ENCODE data around the gene GNG13. TPM values are rescaled to one million over a fixed set of nuclear protein-coding genes. Genes with fewer than 3 reads are reported as not detected.

Gene GNG13
- total RNA-seq, 1 donor = not detected

DNA sequence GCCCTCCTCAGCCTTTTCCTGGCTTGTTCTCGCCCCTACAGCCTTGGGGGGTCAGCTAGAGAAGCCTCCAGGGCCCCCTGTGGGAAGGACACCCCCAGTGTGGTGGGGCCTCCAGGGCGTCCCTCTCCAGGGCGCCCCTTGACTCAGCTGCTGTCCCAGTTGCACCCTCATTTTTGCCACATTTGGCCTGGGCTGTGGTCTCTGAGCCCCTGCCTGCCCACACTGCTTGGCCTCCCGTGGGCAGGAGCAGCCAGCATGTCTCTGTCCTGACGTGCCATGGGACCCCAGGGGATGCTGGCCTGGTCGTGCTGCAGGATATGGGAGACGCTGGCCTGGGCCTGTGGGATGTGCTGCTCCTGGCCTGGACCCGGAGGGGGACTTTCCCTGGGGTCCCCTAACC is 7.1 kb downstream of the GNG13 start:
- TF ChIP-seq, protein P1, sequence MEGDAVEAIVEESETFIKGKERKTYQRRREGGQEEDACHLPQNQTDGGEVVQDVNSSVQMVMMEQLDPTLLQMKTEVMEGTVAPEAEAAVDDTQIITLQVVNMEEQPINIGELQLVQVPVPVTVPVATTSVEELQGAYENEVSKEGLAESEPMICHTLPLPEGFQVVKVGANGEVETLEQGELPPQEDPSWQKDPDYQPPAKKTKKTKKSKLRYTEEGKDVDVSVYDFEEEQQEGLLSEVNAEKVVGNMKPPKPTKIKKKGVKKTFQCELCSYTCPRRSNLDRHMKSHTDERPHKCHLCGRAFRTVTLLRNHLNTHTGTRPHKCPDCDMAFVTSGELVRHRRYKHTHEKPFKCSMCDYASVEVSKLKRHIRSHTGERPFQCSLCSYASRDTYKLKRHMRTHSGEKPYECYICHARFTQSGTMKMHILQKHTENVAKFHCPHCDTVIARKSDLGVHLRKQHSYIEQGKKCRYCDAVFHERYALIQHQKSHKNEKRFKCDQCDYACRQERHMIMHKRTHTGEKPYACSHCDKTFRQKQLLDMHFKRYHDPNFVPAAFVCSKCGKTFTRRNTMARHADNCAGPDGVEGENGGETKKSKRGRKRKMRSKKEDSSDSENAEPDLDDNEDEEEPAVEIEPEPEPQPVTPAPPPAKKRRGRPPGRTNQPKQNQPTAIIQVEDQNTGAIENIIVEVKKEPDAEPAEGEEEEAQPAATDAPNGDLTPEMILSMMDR (IDR thresholded peaks at IDR 0.05; ENCODE audit: insufficient read depth, low read depth, low read length) = no peak
- no peak for DNase-seq (ENCODE audit: low read depth)
- no peak overlapping the region for H3K4me3 ChIP-seq (ENCODE audit: low read depth, low read length)

DNA sequence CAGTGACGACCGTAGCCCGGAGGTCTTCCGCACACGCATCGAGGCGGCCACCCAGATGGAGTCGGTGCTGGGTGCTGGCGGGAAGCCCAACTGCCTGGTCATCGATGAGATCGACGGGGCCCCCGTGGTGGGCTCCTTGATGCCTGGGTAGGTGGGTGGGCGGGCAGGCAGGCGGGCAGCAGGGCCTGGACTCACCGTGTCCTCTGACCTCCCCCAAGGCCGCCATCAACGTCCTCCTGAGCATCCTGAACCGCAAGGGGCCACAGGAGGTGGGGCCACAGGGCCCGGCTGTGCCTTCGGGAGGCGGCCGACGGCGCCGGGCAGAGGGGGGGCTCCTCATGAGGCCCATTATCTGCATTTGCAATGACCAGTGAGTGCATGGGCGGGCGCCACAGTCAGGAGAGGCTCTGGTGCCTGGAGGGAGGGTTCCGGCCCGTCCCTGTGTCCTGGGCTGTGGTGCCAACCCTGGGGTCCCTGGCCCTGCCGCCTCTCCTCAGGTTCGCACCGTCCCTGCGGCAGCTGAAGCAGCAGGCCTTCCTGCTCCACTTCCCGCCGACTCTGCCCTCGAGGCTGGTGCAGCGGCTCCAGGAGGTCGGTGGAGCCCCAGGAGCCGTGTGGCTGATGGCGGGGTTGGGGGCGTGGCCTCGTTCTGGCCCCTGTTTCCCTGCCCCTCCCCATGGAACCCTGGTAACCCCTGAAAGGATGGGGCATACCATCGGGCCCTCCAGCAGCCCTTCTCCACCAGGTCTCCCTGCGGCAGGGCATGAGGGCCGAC is 8.1 kb downstream of the GNG13 start:
- H3K4me3 ChIP-seq (ENCODE audit: low read depth, low read length) = no peak overlapping the region
- TF ChIP-seq, protein P1 (IDR thresholded peaks at IDR 0.05; ENCODE audit: insufficient read depth, low read depth, low read length) = no peak
- no peak for DNase-seq (ENCODE audit: low read depth)

DNA sequence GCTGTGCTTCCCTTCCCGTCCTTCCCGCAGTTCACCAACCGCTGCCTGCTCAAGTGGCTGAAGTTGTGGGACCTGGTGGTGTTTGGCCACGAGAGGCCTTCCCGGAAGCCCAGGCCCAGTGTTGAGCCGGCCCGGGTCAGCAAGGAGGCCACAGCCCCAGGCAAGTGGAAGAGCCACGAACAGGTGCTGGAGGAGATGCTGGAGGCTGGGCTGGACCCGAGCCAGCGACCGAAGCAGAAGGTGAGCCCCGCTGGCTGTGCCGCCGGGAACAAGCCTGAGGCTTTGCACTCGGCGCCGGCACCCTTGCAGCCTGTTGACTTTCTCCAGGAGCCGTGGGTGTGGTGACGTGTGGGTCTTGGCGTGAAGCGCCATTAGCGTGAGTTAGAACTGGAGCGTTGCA is 9.4 kb downstream of the GNG13 start:
- TF ChIP-seq, protein P1 (IDR thresholded peaks at IDR 0.05; ENCODE audit: insufficient read depth, low read depth, low read length) = no peak
- no peak for DNase-seq (ENCODE audit: low read depth)
- H3K4me3 ChIP-seq (ENCODE audit: low read depth, low read length) = no peak overlapping the region

DNA sequence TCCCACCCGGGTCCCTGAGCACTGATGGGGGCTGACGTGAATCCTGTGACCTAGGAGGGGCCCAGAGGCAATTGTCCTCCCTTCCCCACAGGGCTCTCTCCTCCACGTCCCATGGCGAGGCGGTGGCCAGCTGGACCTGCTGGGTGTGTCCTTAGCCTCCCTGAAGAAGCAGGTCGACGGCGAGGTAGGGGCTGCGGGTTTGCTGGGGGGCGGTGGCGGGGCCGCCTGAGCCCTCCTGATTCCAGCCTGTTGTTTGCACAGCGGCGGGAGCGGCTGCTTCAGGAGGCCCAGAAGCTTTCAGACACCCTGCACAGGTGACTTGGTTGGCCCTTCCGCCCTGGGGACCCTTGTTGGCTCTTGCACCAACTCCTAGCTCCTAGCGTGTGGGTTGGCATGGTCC is 10.4 kb downstream of the GNG13 start:
- no peak overlapping the region for H3K4me3 ChIP-seq (ENCODE audit: low read depth, low read length)
- DNase-seq (ENCODE audit: low read depth) = no peak
- TF ChIP-seq, protein P1 (IDR thresholded peaks at IDR 0.05; ENCODE audit: insufficient read depth, low read depth, low read length) = no peak

DNA sequence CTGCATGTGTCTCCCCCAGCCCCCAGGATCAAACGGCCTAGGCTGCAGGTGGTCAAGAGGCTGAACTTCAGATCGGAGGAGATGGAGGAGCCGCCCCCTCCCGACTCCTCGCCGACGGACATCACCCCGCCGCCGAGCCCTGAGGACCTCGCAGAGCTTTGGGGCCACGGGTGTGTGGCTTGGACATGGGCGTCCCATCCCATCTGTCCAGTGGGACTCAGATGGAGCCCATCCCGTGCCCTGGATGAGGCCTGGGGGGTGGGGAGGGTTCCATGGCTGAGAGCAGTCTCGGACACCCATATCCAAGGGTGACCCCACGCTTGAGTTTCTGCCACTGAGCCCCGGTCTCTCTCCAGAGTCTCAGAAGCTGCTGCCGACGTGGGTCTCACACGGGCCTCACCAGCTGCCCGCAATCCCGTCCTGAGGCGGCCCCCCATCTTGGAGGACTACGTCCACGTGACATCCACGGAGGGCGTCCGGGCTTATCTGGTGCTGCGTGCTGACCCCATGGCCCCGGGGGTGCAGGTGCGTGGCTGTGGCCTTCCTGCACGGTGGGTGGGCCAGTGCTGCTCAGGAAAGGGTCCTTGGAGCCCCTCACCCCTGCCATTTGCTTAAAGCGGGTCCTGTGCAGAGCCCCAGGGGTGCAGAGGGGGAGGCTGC is 11.2 kb downstream of the GNG13 start:
- TF ChIP-seq, protein P1 (IDR thresholded peaks at IDR 0.05; ENCODE audit: insufficient read depth, low read depth, low read length) = no peak

DNA sequence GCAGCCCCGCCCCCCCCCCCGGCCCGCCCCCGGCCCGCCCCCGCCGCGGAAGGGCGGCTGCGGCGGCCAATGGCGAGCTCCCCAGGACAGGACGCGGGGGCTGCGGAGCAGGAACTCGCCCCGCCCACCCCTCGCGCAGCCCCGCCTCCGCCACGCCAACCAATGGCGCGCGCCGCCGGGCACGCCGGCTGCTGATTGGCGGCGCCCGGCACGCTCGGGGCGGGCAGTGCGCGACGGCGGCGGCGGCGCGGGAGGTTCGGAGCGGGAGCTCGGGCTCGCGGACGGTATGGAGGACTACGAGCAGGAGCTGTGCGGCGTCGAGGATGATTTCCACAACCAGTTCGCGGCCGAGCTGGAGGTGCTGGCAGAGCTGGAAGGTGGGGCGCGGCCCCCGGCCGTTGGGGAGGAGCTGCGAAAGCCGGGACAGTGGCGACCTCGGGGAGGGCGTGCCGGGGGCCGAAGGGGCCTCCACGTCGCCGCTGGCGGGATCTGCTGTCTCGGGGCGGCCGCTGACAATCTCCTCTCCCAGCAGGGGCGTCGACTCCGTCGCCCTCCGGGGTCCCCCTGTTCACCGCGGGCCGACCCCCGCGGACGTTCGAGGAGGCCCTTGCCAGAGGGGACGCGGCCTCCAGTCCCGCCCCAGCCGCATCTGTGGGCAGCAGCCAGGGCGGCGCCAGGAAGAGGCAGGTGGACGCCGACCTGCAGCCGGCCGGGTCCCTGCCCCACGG is 12.0 kb downstream of the GNG13 start, which contains the start of gene CHTF18:
CHTF18 (plus strand) TSS at position 222 of the 728 bp plus-strand sequence; CDS start at position 287, 65 bp downstream.
- peak; percentile 92 for DNase-seq (ENCODE audit: low read depth)
- TF ChIP-seq, protein P1 (IDR thresholded peaks at IDR 0.05; ENCODE audit: insufficient read depth, low read depth, low read length) = no peak
- H3K4me3 ChIP-seq (ENCODE audit: low read depth, low read length) = peak within 1 kb of the TSS; percentile 79

More for the DNA sequence above, 11.2 kb downstream of the GNG13 start:
- peak overlapping the region; percentile 79 for H3K4me3 ChIP-seq (ENCODE audit: low read depth, low read length)
- DNase-seq (ENCODE audit: low read depth) = no peak

All from fibroblast of villous mesenchyme (primary cell).